Activated CD8-positive, alpha-beta memory T cell treated with anti-CD3 and anti-CD28 coated beads, Interleukin-2, amount 10 ng/mL, durations not matched to agents 7 days and 5 days (primary cell): ENCODE results near the gene SLC25A31. TPM values are rescaled to one million over a fixed set of nuclear protein-coding genes. Genes with fewer than 3 reads are reported as not detected.

Experiments used
- ATAC-seq: fragments of 150-1000 bp; cut with Tn5 transposase; one replicate; pipeline ENCODE4 v1.10.0; 2021; ENCODE audit warnings: moderate library complexity
- CTCF ChIA-PET: fragments of 350-600 bp; sonication (Branson Sonifier 250); formaldehyde crosslinking; loops from one replicate; lab custom pipeline; 2021; ENCODE audit warnings: antibody characterized with exemption; lab: Charles Lee
- DNase-seq: peaks from one replicate; pipeline ENCODE4 v3.0.0-alpha.2; 2020
- H3K27ac Mint-ChIP-seq: one replicate; pipeline ENCODE4 v1.8.0; 2021; ENCODE audit warnings: mild to moderate bottlenecking, mixed read lengths
- H3K27me3 Mint-ChIP-seq: one replicate; pipeline ENCODE4 v1.8.0; 2021; ENCODE audit warnings: mixed read lengths
- H3K36me3 Mint-ChIP-seq: one replicate; pipeline ENCODE4 v1.8.0; 2021; ENCODE audit warnings: mild to moderate bottlenecking, mixed read lengths
- H3K4me1 Mint-ChIP-seq: one replicate; pipeline ENCODE4 v1.8.0; 2021; ENCODE audit warnings: mixed read lengths
- H3K4me3 Mint-ChIP-seq: one replicate; pipeline ENCODE4 v1.8.0; 2021; ENCODE audit warnings: mild to moderate bottlenecking, moderate library complexity, mixed read lengths
- H3K9me3 Mint-ChIP-seq: one replicate; pipeline ENCODE4 v1.8.0; 2022; ENCODE audit warnings: low read depth, mixed read lengths
- total RNA-seq, 2 experiments: library from RNA; stranded (reverse); gene quantifications; one replicate each; pipeline ENCODE4 v1.2.3, GENCODE V29; 2021

The SLC25A31 gene
- total RNA-seq, 2 experiments from 2014 or later = not detected

GRCh38 chr4:127782275-127783025 is 52.2 kb downstream of the SLC25A31 start, which contains the start of gene HSPA4L:
TSS of gene HSPA4L (plus strand) at chr4:127782322. CDS start at chr4:127782551, 229 bp downstream.
- peak within 1 kb of the TSS; percentile 69 for H3K27ac Mint-ChIP-seq
- DNase-seq (peak; percentile 62), ATAC-seq (peak; percentile 50)
- peak within 1 kb of the TSS; percentile 76 for H3K4me3 Mint-ChIP-seq
- H3K27me3 Mint-ChIP-seq = peaks cover 76% of the 10 kb centered on the region
- peaks cover 2% of the 10 kb centered on the region for H3K36me3 Mint-ChIP-seq
- H3K9me3 Mint-ChIP-seq = no peaks in the 10 kb centered on the region
- H3K4me1 Mint-ChIP-seq = peaks cover 18% of the 10 kb centered on the region
- CTCF ChIA-PET = interaction anchor here (0.9 kb wide), 1 partner anchor 98 kb away, joined by 3 read pairs; the partner anchor contains the start of gene PLK4

- peaks cover 2% of the 10 kb centered on the region for H3K36me3 Mint-ChIP-seq
- no peaks in the 10 kb centered on the region for H3K9me3 Mint-ChIP-seq
- peaks cover 18% of the 10 kb centered on the region for H3K4me1 Mint-ChIP-seq
- H3K27ac Mint-ChIP-seq = no peak overlapping the region
- H3K4me3 Mint-ChIP-seq = peak overlapping the region; percentile 76
- CTCF ChIA-PET = interaction anchor here (0.9 kb wide), 1 partner anchor 97 kb away, joined by 3 read pairs; the partner anchor contains the start of gene PLK4
- DNase-seq (no peak), ATAC-seq (peak; percentile 21)
- peaks cover 69% of the 10 kb centered on the region for H3K27me3 Mint-ChIP-seq
These were observed 53.0 kb downstream of the SLC25A31 start for GRCh38 chr4:127783026-127783769.

GRCh38 chr4:127783955-127784770 is 54.0 kb downstream of the SLC25A31 start:
- Mint-ChIP-seq H3K27me3 (peaks cover 70% of the 10 kb centered on the region), H3K36me3 (peaks cover 2% of the 10 kb centered on the region), H3K4me1 (peaks cover 18% of the 10 kb centered on the region), H3K27ac (no peak overlapping the region), H3K4me3 (no peak overlapping the region), H3K9me3 (no peaks in the 10 kb centered on the region)
- DNase-seq = no peak
- ATAC-seq = no peak
- CTCF ChIA-PET = no interaction called here

GRCh38 chr4:127788517-127788916 is 58.3 kb downstream of the SLC25A31 start:
- Mint-ChIP-seq H3K9me3 (no peaks in the 10 kb centered on the region), H3K4me1 (no peaks in the 10 kb centered on the region), H3K36me3 (no peaks in the 10 kb centered on the region), H3K4me3 (no peak overlapping the region), H3K27me3 (peaks cover 56% of the 10 kb centered on the region), H3K27ac (no peak overlapping the region)
- DNase-seq (no peak), ATAC-seq (no peak)
- CTCF ChIA-PET = interaction anchor here (1.3 kb wide), 1 partner anchor 32 kb away, joined by 4 read pairs; no protein-coding TSS in a partner anchor

- H3K9me3 Mint-ChIP-seq = no peaks in the 10 kb centered on the region
- no peaks in the 10 kb centered on the region for H3K4me1 Mint-ChIP-seq
- no peak overlapping the region for H3K27ac Mint-ChIP-seq
- no peak for ATAC-seq
- no peak overlapping the region for H3K4me3 Mint-ChIP-seq
- H3K27me3 Mint-ChIP-seq = peaks cover 55% of the 10 kb centered on the region
- CTCF ChIA-PET = no interaction called here
- no peaks in the 10 kb centered on the region for H3K36me3 Mint-ChIP-seq
- DNase-seq = no peak
These were observed 61.2 kb downstream of the SLC25A31 start for GRCh38 chr4:127791391-127791790.

- Mint-ChIP-seq H3K9me3 (no peaks in the 10 kb centered on the region), H3K4me3 (no peak overlapping the region), H3K27ac (no peak overlapping the region), H3K4me1 (no peaks in the 10 kb centered on the region), H3K36me3 (no peaks in the 10 kb centered on the region), H3K27me3 (peaks cover 56% of the 10 kb centered on the region)
- DNase-seq (no peak), ATAC-seq (no peak)
- CTCF ChIA-PET = no interaction called here
These were observed 63.3 kb downstream of the SLC25A31 start for GRCh38 chr4:127793528-127793927.

- Mint-ChIP-seq H3K36me3 (no peaks in the 10 kb centered on the region), H3K27me3 (peaks cover 34% of the 10 kb centered on the region), H3K9me3 (no peaks in the 10 kb centered on the region), H3K27ac (no peak overlapping the region), H3K4me1 (no peaks in the 10 kb centered on the region), H3K4me3 (no peak overlapping the region)
- ATAC-seq (no peak), DNase-seq (no peak)
- CTCF ChIA-PET = no interaction called here
These were observed 69.5 kb downstream of the SLC25A31 start for GRCh38 chr4:127799711-127800110.

GRCh38 chr4:127809173-127809800 is 79.1 kb downstream of the SLC25A31 start:
- no peaks in the 10 kb centered on the region for H3K9me3 Mint-ChIP-seq
- ATAC-seq (no peak), DNase-seq (no peak)
- H3K27me3 Mint-ChIP-seq = peaks cover 10% of the 10 kb centered on the region
- H3K4me3 Mint-ChIP-seq = no peak overlapping the region
- CTCF ChIA-PET = no interaction called here
- H3K4me1 Mint-ChIP-seq = no peaks in the 10 kb centered on the region
- H3K36me3 Mint-ChIP-seq = no peaks in the 10 kb centered on the region
- H3K27ac Mint-ChIP-seq = no peak overlapping the region

- CTCF ChIA-PET = no interaction called here
- Mint-ChIP-seq H3K36me3 (no peaks in the 10 kb centered on the region), H3K27ac (no peak overlapping the region), H3K4me3 (no peak overlapping the region), H3K27me3 (peaks cover 10% of the 10 kb centered on the region), H3K9me3 (no peaks in the 10 kb centered on the region), H3K4me1 (no peaks in the 10 kb centered on the region)
- ATAC-seq (no peak), DNase-seq (no peak)
These were observed 80.4 kb downstream of the SLC25A31 start for GRCh38 chr4:127810551-127810950.

GRCh38 chr4:127822430-127822829 is 92.2 kb downstream of the SLC25A31 start:
- Mint-ChIP-seq H3K9me3 (no peaks in the 10 kb centered on the region), H3K4me1 (no peaks in the 10 kb centered on the region), H3K36me3 (no peaks in the 10 kb centered on the region)

More at GRCh38 chr4:127822430-127822829, 92.2 kb downstream of the SLC25A31 start:
- ATAC-seq (no peak), DNase-seq (no peak)
- no peak overlapping the region for H3K27ac Mint-ChIP-seq
- no peak overlapping the region for H3K4me3 Mint-ChIP-seq
- CTCF ChIA-PET = no interaction called here
- peaks cover 5% of the 10 kb centered on the region for H3K27me3 Mint-ChIP-seq
